GM12874 (cell line): ENCODE results near the gene FIGNL2.

Experiments used
- TF ChIP-seq, protein P1 (sequence below): IDR thresholded peaks from 2 replicates; pipeline ENCODE4 v1.5.1; 2011; ENCODE audit warnings: low read depth, mild to moderate bottlenecking, control low read depth, low read length, moderate library complexity; ENCODE audit not compliant: insufficient read depth

Gene FIGNL2

GRCh38 chr12:51850081-51850964, 1.8 kb upstream of the FIGNL2 start:
- TF ChIP-seq, protein P1, sequence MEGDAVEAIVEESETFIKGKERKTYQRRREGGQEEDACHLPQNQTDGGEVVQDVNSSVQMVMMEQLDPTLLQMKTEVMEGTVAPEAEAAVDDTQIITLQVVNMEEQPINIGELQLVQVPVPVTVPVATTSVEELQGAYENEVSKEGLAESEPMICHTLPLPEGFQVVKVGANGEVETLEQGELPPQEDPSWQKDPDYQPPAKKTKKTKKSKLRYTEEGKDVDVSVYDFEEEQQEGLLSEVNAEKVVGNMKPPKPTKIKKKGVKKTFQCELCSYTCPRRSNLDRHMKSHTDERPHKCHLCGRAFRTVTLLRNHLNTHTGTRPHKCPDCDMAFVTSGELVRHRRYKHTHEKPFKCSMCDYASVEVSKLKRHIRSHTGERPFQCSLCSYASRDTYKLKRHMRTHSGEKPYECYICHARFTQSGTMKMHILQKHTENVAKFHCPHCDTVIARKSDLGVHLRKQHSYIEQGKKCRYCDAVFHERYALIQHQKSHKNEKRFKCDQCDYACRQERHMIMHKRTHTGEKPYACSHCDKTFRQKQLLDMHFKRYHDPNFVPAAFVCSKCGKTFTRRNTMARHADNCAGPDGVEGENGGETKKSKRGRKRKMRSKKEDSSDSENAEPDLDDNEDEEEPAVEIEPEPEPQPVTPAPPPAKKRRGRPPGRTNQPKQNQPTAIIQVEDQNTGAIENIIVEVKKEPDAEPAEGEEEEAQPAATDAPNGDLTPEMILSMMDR: no peak

GRCh38 chr12:51848841-51849735, 570 bp upstream of the FIGNL2 start:
- TF ChIP-seq, protein P1: no peak

- TF ChIP-seq, protein P1: no peak
Observed at GRCh38 chr12:51847643-51848325, 734 bp downstream of the FIGNL2 start.

GRCh38 chr12:51846911-51847642, 1.4 kb downstream of the FIGNL2 start:
- TF ChIP-seq, protein P1: no peak

- TF ChIP-seq, protein P1: no peak
Observed at GRCh38 chr12:51846271-51846691, 2.2 kb downstream of the FIGNL2 start.

- TF ChIP-seq, protein P1: no peak
Observed at GRCh38 chr12:51845482-51845881, 3.0 kb downstream of the FIGNL2 start.
